HCT116 (cell line): ENCODE results near the gene KCNIP3. TPM values are rescaled to one million over a fixed set of nuclear protein-coding genes. Genes with fewer than 3 reads are reported as not detected.

ENCODE experiments used
- ATAC-seq: fragments of 200-7000 bp; cut with Tn5 transposase; 2 replicates; pipeline ENCODE4 v1.9.1; 2020; ENCODE audit warnings: mild to moderate bottlenecking, moderate library complexity
- BruUV-seq: library from RNA; stranded (reverse); fragments of 400-500 nt; replicated peaks from 2 replicates; lab custom pipeline; 2021; lab: Mats Ljungman, UMichigan
- CTCF ChIA-PET: fragments of 300-600 bp; sonication (Branson Sonifier 250); formaldehyde crosslinking; loops from one replicate; lab custom pipeline; 2021; ENCODE audit warnings: antibody characterized with exemption; lab: Charles Lee
- POLR2A ChIA-PET: fragments of 300-600, 350-600 bp; sonication (Branson Sonifier 250); formaldehyde crosslinking; loops from one replicate; lab custom pipeline; 2021; ENCODE audit warnings: antibody characterized with exemption; lab: Charles Lee
- RAD21 ChIA-PET, 2 experiments: fragments of 300-600 bp; sonication (Branson Sonifier 250); formaldehyde crosslinking; loops; one replicate each; lab custom pipeline; 2023; ENCODE audit warnings: low total read pairs in 2 of 2; ENCODE audit not compliant: uncharacterized antibody in 2 of 2, unreplicated experiment in 2 of 2, low non-redundant PET in 1 of 2; lab: Charles Lee
- DNase-seq: peaks from one replicate; pipeline ENCODE4 v3.0.0-alpha.2; 2010; ENCODE audit warnings: low read depth, low spot score
- H2AFZ ChIP-seq: fragments of 200-600 bp; shearing (Covaris generic), sonication (generic); 2 replicates; pipeline ENCODE4 v1.6.1; 2017; ENCODE audit warnings: low read depth, mixed run types, mixed read lengths, antibody characterized with exemption, low read length; ENCODE audit not compliant: poor library complexity, severe bottlenecking
- H3K27ac ChIP-seq: 2 replicates; pipeline ENCODE4 v1.5.1; 2012; ENCODE audit warnings: low read depth, low read length
- H3K27me3 ChIP-seq: fragments of 200-600 bp; sonication (generic); 2 replicates; pipeline ENCODE4 v1.6.1; 2016; ENCODE audit warnings: mixed run types, low read length, mixed read lengths; ENCODE audit not compliant: insufficient read depth
- H3K36me3 ChIP-seq, 2 experiments: fragments of 200-500 bp in 1 of 2; fragments of 200-600 bp in 1 of 2; sonication (Bioruptor generic) in 1 of 2; sonication (generic) in 1 of 2; 2 replicates each; pipeline versions ENCODE4 v1.5.1 to v1.6.1; 2014 to 2016; ENCODE audit warnings: low read length in 2 of 2, inconsistent platforms in 1 of 2, mixed read lengths in 1 of 2, mixed run types in 1 of 2; ENCODE audit not compliant: insufficient read depth in 2 of 2, control insufficient read depth in 1 of 2
- H3K4me1 ChIP-seq, 2 experiments: fragments of 200-600 bp in 1 of 2; sonication (generic) in 1 of 2; 2 replicates each; pipeline versions ENCODE4 v1.5.1 to v1.6.1; 2012 to 2017; ENCODE audit warnings: low read length in 2 of 2, inconsistent platforms in 1 of 2, mild to moderate bottlenecking in 1 of 2, mixed read lengths in 1 of 2, mixed run types in 1 of 2, moderate library complexity in 1 of 2; ENCODE audit not compliant: insufficient read depth in 2 of 2, control insufficient read depth in 1 of 2
- H3K4me2 ChIP-seq: fragments of 200-600 bp; sonication (generic); 2 replicates; pipeline ENCODE4 v1.6.1; 2017; ENCODE audit warnings: mixed run types, low read length, mixed read lengths
- H3K4me3 ChIP-seq, 2 experiments: fragments of 200-600 bp in 1 of 2; sonication (generic) in 1 of 2; replicated peaks in 1 of 2; 2 replicates each; pipeline ENCODE4 v1.5.1; 2011 to 2016; ENCODE audit warnings: low read length in 2 of 2, control low read depth in 1 of 2, low read depth in 1 of 2, mild to moderate bottlenecking in 1 of 2, mixed read lengths in 1 of 2, mixed run types in 1 of 2
- H3K79me2 ChIP-seq: fragments of 200-600 bp; sonication (generic); 2 replicates; pipeline ENCODE4 v1.6.1; 2017; ENCODE audit warnings: mild to moderate bottlenecking, mixed run types, low read length, moderate library complexity, mixed read lengths; ENCODE audit not compliant: insufficient read depth
- H3K9ac ChIP-seq: fragments of 200-600 bp; sonication (generic); 2 replicates; pipeline ENCODE4 v1.6.1; 2016; ENCODE audit warnings: low read length, mixed read lengths
- H3K9me2 ChIP-seq: fragments of 200-600 bp; sonication (generic), shearing (Covaris generic); 2 replicates; pipeline ENCODE4 v1.6.1; 2017; ENCODE audit warnings: mixed run types, mild to moderate bottlenecking, moderate library complexity; ENCODE audit not compliant: insufficient read depth
- H3K9me3 ChIP-seq, 2 experiments: fragments of 200-500 bp in 1 of 2; fragments of 200-600 bp in 1 of 2; sonication (Bioruptor generic) in 1 of 2; sonication (generic) in 1 of 2; 2 replicates each; pipeline ENCODE4 v1.6.1; 2014 to 2017; ENCODE audit warnings: low read length in 2 of 2, mixed read lengths in 2 of 2, inconsistent platforms in 1 of 2, low read depth in 1 of 2, mild to moderate bottlenecking in 1 of 2, mixed run types in 1 of 2, moderate library complexity in 1 of 2; ENCODE audit not compliant: control insufficient read depth in 1 of 2, insufficient read depth in 1 of 2
- H4K20me1 ChIP-seq: fragments of 200-600 bp; sonication (generic), shearing (Covaris generic); 2 replicates; pipeline ENCODE4 v1.6.1; 2017; ENCODE audit warnings: mixed run types, mild to moderate bottlenecking, moderate library complexity; ENCODE audit not compliant: insufficient read depth
- ATF3 ChIP-seq: IDR thresholded peaks from 2 replicates; pipeline ENCODE4 v1.6.1; 2012
- CEBPB ChIP-seq: IDR thresholded peaks from 2 replicates; pipeline ENCODE4 v1.6.1; 2012; ENCODE audit warnings: low read depth
- CTCF ChIP-seq, 3 experiments: fragments of 200-600 bp in 1 of 3; sonication (generic) in 1 of 3; IDR thresholded peaks in 2 of 3; conservative IDR thresholded peaks in 1 of 3; 2 replicates each; pipeline ENCODE4 v1.5.1; 2012 to 2017; ENCODE audit warnings: low read depth in 2 of 3, low read length in 2 of 3, antibody characterized with exemption in 1 of 3, borderline replicate concordance in 1 of 3, control low read depth in 1 of 3, mild to moderate bottlenecking in 1 of 3, mixed read lengths in 1 of 3, mixed run types in 1 of 3, moderate library complexity in 1 of 3; ENCODE audit not compliant: insufficient read depth in 1 of 3
- EZH2phosphoT487 ChIP-seq: fragments of 200-600 bp; IDR thresholded peaks from 2 replicates; pipeline ENCODE4 v1.6.1; 2018; ENCODE audit warnings: antibody characterized with exemption, borderline replicate concordance
- FOSL1 ChIP-seq: IDR thresholded peaks from 2 replicates; pipeline ENCODE4 v1.6.1; 2012; ENCODE audit warnings: low read depth
- JUND ChIP-seq: IDR thresholded peaks from 2 replicates; pipeline ENCODE4 v1.6.1; 2012
- MAX ChIP-seq: IDR thresholded peaks from 2 replicates; pipeline ENCODE4 v1.6.1; 2012
- POLR2AphosphoS5 ChIP-seq: IDR thresholded peaks from 2 replicates; pipeline ENCODE4 v1.6.1; 2011; ENCODE audit warnings: mild to moderate bottlenecking, low read depth, low read length, moderate library complexity
- RAD21 ChIP-seq: IDR thresholded peaks from 2 replicates; pipeline ENCODE4 v1.6.1; 2012; ENCODE audit warnings: low read depth, mild to moderate bottlenecking
- YY1 ChIP-seq: IDR thresholded peaks from 2 replicates; pipeline ENCODE4 v1.6.1; 2011; ENCODE audit warnings: low read length, low read depth, moderate library complexity, mild to moderate bottlenecking; ENCODE audit not compliant: insufficient replicate concordance; ENCODE audit errors: extremely low read depth
- ZBTB33 ChIP-seq: IDR thresholded peaks from 2 replicates; pipeline ENCODE4 v1.6.1; 2011; ENCODE audit warnings: mild to moderate bottlenecking, low read length, moderate library complexity; ENCODE audit not compliant: insufficient replicate concordance; ENCODE audit errors: extremely low read depth
- ZFX ChIP-seq: fragments of 450-650 bp; IDR thresholded peaks from 2 replicates; pipeline ENCODE4 v1.6.1; 2017
- intact Hi-C: fragments of 100-400 bp; cut with micrococcal nuclease; formaldehyde crosslinking; loops from 2 replicates; pipeline ENCODE4 v1.10.0; 2022
- total RNA-seq: library from RNA; stranded (reverse); gene quantifications from one replicate; pipeline ENCODE4 v1.2.1, GENCODE V29; 2021; ENCODE audit not compliant: unreplicated experiment

Gene KCNIP3
- total RNA-seq, 1 experiment from 2014 or later: 3.1 TPM

GRCh38 chr2:95380280-95380679, 83.1 kb downstream of the KCNIP3 start:
- Histone ChIP-seq H3K9me2 (no peaks in the 10 kb centered on the region), H3K4me2 (no peak overlapping the region), H3K4me3 (no peak overlapping the region), H3K4me1 (no peaks in the 10 kb centered on the region), H3K27ac (no peak overlapping the region), H4K20me1 (no peaks in the 10 kb centered on the region), H3K9me3 (no peaks in the 10 kb centered on the region), H3K79me2 (no peaks in the 10 kb centered on the region), H3K36me3 (no peaks in the 10 kb centered on the region), H3K27me3 (no peaks in the 10 kb centered on the region), H2AFZ (no peak overlapping the region), H3K9ac (no peak overlapping the region)
- no TSS peak for BruUV-seq
- ATAC-seq (no peak), DNase-seq (no peak)
- no peak for TF ChIP-seq CEBPB
- no peak for TF ChIP-seq MAX
- TF ChIP-seq ZFX: no peak
- TF ChIP-seq ATF3: no peak
- no peak for TF ChIP-seq ZBTB33
- TF ChIP-seq RAD21: no peak
- no peak for TF ChIP-seq EZH2phosphoT487
- TF ChIP-seq JUND: no peak
- no peak for TF ChIP-seq POLR2AphosphoS5
- no peak for TF ChIP-seq CTCF (IDR thresholded peaks at IDR 0.05 in 2 of 3, conservative IDR thresholded peaks at IDR 0.05 in 1 of 3; ENCODE audit: borderline replicate concordance in 1 of 3, insufficient read depth in 1 of 3, low read depth in 2 of 3, low read length in 2 of 3)
- no peak for TF ChIP-seq FOSL1
- no peak for TF ChIP-seq YY1
- ChIA-PET POLR2A (no interaction called here), RAD21 (no interaction called here), CTCF (interaction anchor here (3.7 kb wide), 1 partner anchor 8 kb away, joined by 17 read pairs; no protein-coding TSS in a partner anchor)
- intact Hi-C loops: no loop called here
